ENCODE data around the gene SEC22C.
"Not testable (repeated sequence)": the region's sequence is repeated elsewhere in the genome, so short reads cannot be mapped to it uniquely, and the experiment has no call there.

The SEC22C gene

GRCh38 chr3:42579346-42579745, 2.4 kb downstream of the SEC22C start:
- not testable (repeated sequence) for DNase-seq (ENCODE audit: low spot score)

GRCh38 chr3:42578054-42578453, 3.7 kb downstream of the SEC22C start:
- no peak for DNase-seq (ENCODE audit: low spot score)

- DNase-seq (ENCODE audit: low spot score) = no peak
Measured at GRCh38 chr3:42575137-42575741, 6.5 kb downstream of the SEC22C start.

GRCh38 chr3:42572278-42572677, 9.5 kb downstream of the SEC22C start:
- DNase-seq (ENCODE audit: low spot score) = peak; percentile 59

GRCh38 chr3:42569593-42570142, 12.1 kb downstream of the SEC22C start:
- DNase-seq (ENCODE audit: low spot score) = no peak

GRCh38 chr3:42562047-42562907, 19.5 kb downstream of the SEC22C start:
- no peak for DNase-seq (ENCODE audit: low spot score)

- peak; percentile 64 for DNase-seq (ENCODE audit: low spot score)
Measured at GRCh38 chr3:42557854-42558253, 23.9 kb downstream of the SEC22C start.

GRCh38 chr3:42556817-42557216, 24.9 kb downstream of the SEC22C start:
- not testable (repeated sequence) for DNase-seq (ENCODE audit: low spot score)

- DNase-seq (ENCODE audit: low spot score) = no peak
Measured at GRCh38 chr3:42556089-42556632, 25.6 kb downstream of the SEC22C start.

GRCh38 chr3:42552830-42553229, 28.9 kb downstream of the SEC22C start:
- no peak for DNase-seq (ENCODE audit: low spot score)

- no peak for DNase-seq (ENCODE audit: low spot score)
Measured at GRCh38 chr3:42550250-42550649, 31.5 kb downstream of the SEC22C start.

- DNase-seq (ENCODE audit: low spot score) = no peak
Measured at GRCh38 chr3:42549131-42549530, 32.6 kb downstream of the SEC22C start.

GRCh38 chr3:42547401-42547945, 34.3 kb downstream of the SEC22C start:
- DNase-seq (ENCODE audit: low spot score) = peak; percentile 55

- no peak for DNase-seq (ENCODE audit: low spot score)
Measured at GRCh38 chr3:42546691-42547213, 35.0 kb downstream of the SEC22C start.

- DNase-seq (ENCODE audit: low spot score) = no peak
Measured at GRCh38 chr3:42545284-42545900, 36.4 kb downstream of the SEC22C start.

- no peak for DNase-seq (ENCODE audit: low spot score)
Measured at GRCh38 chr3:42544492-42545283, 37.1 kb downstream of the SEC22C start.

GRCh38 chr3:42541079-42541478, 40.7 kb downstream of the SEC22C start:
- DNase-seq (ENCODE audit: low spot score) = no peak

- DNase-seq (ENCODE audit: low spot score) = no peak
Measured at GRCh38 chr3:42539871-42540714, 41.7 kb downstream of the SEC22C start.

- no peak for DNase-seq (ENCODE audit: low spot score)
Measured at GRCh38 chr3:42537350-42537749, 44.4 kb downstream of the SEC22C start.
